Peyer's patch (tissue), 4 donors: Measurements from ENCODE around the gene EFCAB5. TPM values are rescaled to one million over a fixed set of nuclear protein-coding genes. Genes with fewer than 3 reads are reported as not detected.
"Not testable (repeated sequence)": the region's sequence is repeated elsewhere in the genome, so short reads cannot be mapped to it uniquely, and the experiment has no call there.

Source experiments
- DNase-seq, 3 donors: peaks; one replicate each; pipeline ENCODE4 v3.0.0-alpha.2; 2017 to 2019
- H3K27ac ChIP-seq, 4 donors: fragments of 200-600 bp; sonication (generic); one replicate each; pipeline ENCODE4 v1.5.1; 2016 to 2019
- H3K27me3 ChIP-seq, 2 donors: fragments of 200-600 bp; sonication (generic); one replicate each; pipeline ENCODE4 v1.5.1; 2019
- H3K36me3 ChIP-seq, 3 donors: fragments of 200-600 bp; sonication (generic); one replicate each; pipeline ENCODE4 v1.5.1; 2016 to 2019
- H3K4me1 ChIP-seq, 4 donors: fragments of 200-600 bp; sonication (generic); one replicate each; pipeline ENCODE4 v1.5.1; 2016 to 2019
- H3K4me3 ChIP-seq, 4 donors: fragments of 200-600 bp; sonication (generic); 1 replicate in 3 of 4; 2 replicates in 1 of 4; pipeline ENCODE4 v1.5.1; 2016 to 2019; ENCODE audit warnings: mild to moderate bottlenecking in 1 of 4
- H3K9me3 ChIP-seq, 4 donors: fragments of 200-600 bp; sonication (generic); one replicate each; pipeline ENCODE4 v1.5.1; 2016 to 2019; ENCODE audit warnings: mild to moderate bottlenecking in 1 of 4
- CTCF ChIP-seq, 6 experiments: fragments of 450-650 bp in 4 of 6; fragments of 200-600 bp in 2 of 6; sonication (generic) in 1 of 6; IDR thresholded peaks; one replicate each; pipeline ENCODE4 v1.5.1; 2017 to 2019; ENCODE audit warnings: antibody characterized with exemption in 6 of 6, mild to moderate bottlenecking in 3 of 6, moderate library complexity in 1 of 6
- POLR2A ChIP-seq, 2 donors: fragments of 450-650 bp; IDR thresholded peaks; one replicate each; pipeline ENCODE4 v1.5.1; 2017; ENCODE audit warnings: antibody characterized with exemption in 2 of 2, mild to moderate bottlenecking in 2 of 2, moderate library complexity in 2 of 2
- total RNA-seq, 4 donors: library from RNA; depleted of rRNA; stranded (reverse); fragments of >200 nt; gene quantifications; one replicate each; pipeline ENCODE4 v1.1.0, GENCODE V29; 2016

EFCAB5 gene
- total RNA-seq, 4 donors from 2014 or later = 0.53 to 5.8 (median 1.6) TPM

- DNase-seq = no peak
- TF ChIP-seq POLR2A (IDR thresholded peaks at IDR 0.05) (no peak), CTCF (IDR thresholded peaks at IDR 0.05) (no peak)
- Histone ChIP-seq H3K36me3 (no peaks in the 10 kb centered on the region), H3K9me3 (peaks cover 0 to 20% (median 3%) of the 10 kb centered on the region in 4 donors), H3K27ac (no peak overlapping the region), H3K4me3 (no peak overlapping the region), H3K4me1 (no peaks in the 10 kb centered on the region), H3K27me3 (no peaks in the 10 kb centered on the region)
These were observed 127.0 kb downstream of the EFCAB5 start for GRCh38 chr17:30068465-30068864.

- H3K4me3 ChIP-seq = no peak overlapping the region
- H3K27me3 ChIP-seq = no peaks in the 10 kb centered on the region
- no peaks in the 10 kb centered on the region for H3K4me1 ChIP-seq
- no peak for DNase-seq
- TF ChIP-seq CTCF (IDR thresholded peaks at IDR 0.05) (no peak), POLR2A (IDR thresholded peaks at IDR 0.05) (no peak)
- H3K36me3 ChIP-seq = no peaks in the 10 kb centered on the region
- no peak overlapping the region for H3K27ac ChIP-seq
- no peaks in the 10 kb centered on the region for H3K9me3 ChIP-seq
These were observed 132.8 kb downstream of the EFCAB5 start for GRCh38 chr17:30074254-30074653.

- DNase-seq = no peak
- TF ChIP-seq CTCF (IDR thresholded peaks at IDR 0.05) (no peak), POLR2A (IDR thresholded peaks at IDR 0.05) (no peak)
- H3K4me3 ChIP-seq = no peak overlapping the region
These were observed 133.3 kb downstream of the EFCAB5 start for GRCh38 chr17:30074730-30075129.

GRCh38 chr17:30082773-30083172 is 141.3 kb downstream of the EFCAB5 start:
- Histone ChIP-seq H3K27ac (no peak overlapping the region), H3K36me3 (no peaks in the 10 kb centered on the region), H3K27me3 (no peaks in the 10 kb centered on the region), H3K4me1 (no peaks in the 10 kb centered on the region), H3K9me3 (no peaks in the 10 kb centered on the region), H3K4me3 (no peak overlapping the region)
- no peak for DNase-seq
- TF ChIP-seq POLR2A (IDR thresholded peaks at IDR 0.05) = no peak
- no peak for TF ChIP-seq CTCF (IDR thresholded peaks at IDR 0.05)

More at GRCh38 chr17:30074730-30075129, 133.3 kb downstream of the EFCAB5 start:
- H3K36me3 ChIP-seq = no peaks in the 10 kb centered on the region
- no peaks in the 10 kb centered on the region for H3K9me3 ChIP-seq
- H3K27ac ChIP-seq = no peak overlapping the region
- no peaks in the 10 kb centered on the region for H3K27me3 ChIP-seq
- H3K4me1 ChIP-seq = no peaks in the 10 kb centered on the region

GRCh38 chr17:30084788-30085187 is 143.4 kb downstream of the EFCAB5 start:
- TF ChIP-seq CTCF (IDR thresholded peaks at IDR 0.05) = no peak
- TF ChIP-seq POLR2A (IDR thresholded peaks at IDR 0.05) = no peak
- no peaks in the 10 kb centered on the region for H3K4me1 ChIP-seq
- H3K36me3 ChIP-seq = no peaks in the 10 kb centered on the region
- no peaks in the 10 kb centered on the region for H3K27me3 ChIP-seq
- no peaks in the 10 kb centered on the region for H3K9me3 ChIP-seq
- H3K27ac ChIP-seq = no peak overlapping the region
- DNase-seq = no peak
- no peak overlapping the region for H3K4me3 ChIP-seq

GRCh38 chr17:30086896-30087295 is 145.5 kb downstream of the EFCAB5 start:
- Histone ChIP-seq H3K9me3 (no peaks in the 10 kb centered on the region), H3K27me3 (no peaks in the 10 kb centered on the region), H3K4me1 (no peaks in the 10 kb centered on the region), H3K4me3 (no peak overlapping the region), H3K36me3 (no peaks in the 10 kb centered on the region), H3K27ac (no peak overlapping the region)
- no peak for TF ChIP-seq POLR2A (IDR thresholded peaks at IDR 0.05)
- TF ChIP-seq CTCF (IDR thresholded peaks at IDR 0.05) = no peak
- DNase-seq = no peak

GRCh38 chr17:30087431-30087830 is 146.0 kb downstream of the EFCAB5 start:
- not testable (repeated sequence) for H3K27ac ChIP-seq, H3K9me3 ChIP-seq, H3K27me3 ChIP-seq, H3K4me3 ChIP-seq, H3K4me1 ChIP-seq, H3K36me3 ChIP-seq, DNase-seq
